Karpas-422 (cell line): ENCODE data around the gene ARHGEF6. TPM values are rescaled to one million over a fixed set of nuclear protein-coding genes. Genes with fewer than 3 reads are reported as not detected.
A peak's percentile ranks its signal among the peaks of the same experiment; 100 is the strongest.

Experiments used
- DNase-seq: peaks from one replicate; pipeline ENCODE4 v3.0.0-alpha.2; 2015
- H2AFZ ChIP-seq: fragments of 200-600 bp; sonication (generic); 2 replicates; pipeline ENCODE4 v1.6.1; 2014; ENCODE audit warnings: antibody characterized with exemption, low read length, mixed read lengths
- H3K27ac ChIP-seq: fragments of 200-600 bp; sonication (generic); 2 replicates; pipeline ENCODE4 v1.5.1; 2014; ENCODE audit warnings: mild to moderate bottlenecking, low read length, moderate library complexity
- H3K27me3 ChIP-seq: fragments of 200-600 bp; sonication (generic); 2 replicates; pipeline ENCODE4 v1.6.1; 2014; ENCODE audit warnings: low read length, mixed read lengths
- H3K36me3 ChIP-seq: fragments of 200-600 bp; sonication (generic); 2 replicates; pipeline ENCODE4 v1.6.1; 2014; ENCODE audit warnings: low read length, mixed read lengths; ENCODE audit not compliant: insufficient read depth
- H3K4me1 ChIP-seq: fragments of 200-600 bp; sonication (generic); 2 replicates; pipeline ENCODE4 v1.6.1; 2014; ENCODE audit warnings: mild to moderate bottlenecking, low read length, mixed read lengths
- H3K4me2 ChIP-seq: fragments of 200-600 bp; sonication (generic); 2 replicates; pipeline ENCODE4 v1.6.1; 2014; ENCODE audit warnings: low read length, low read depth, mild to moderate bottlenecking; ENCODE audit not compliant: poor library complexity, severe bottlenecking
- H3K4me3 ChIP-seq: fragments of 200-600 bp; sonication (generic); 2 replicates; pipeline ENCODE4 v1.5.1; 2014; ENCODE audit warnings: mild to moderate bottlenecking, antibody characterized with exemption, low read length, mixed read lengths
- H3K79me2 ChIP-seq: fragments of 200-600 bp; sonication (generic); 2 replicates; pipeline ENCODE4 v1.6.1; 2014; ENCODE audit warnings: mild to moderate bottlenecking, low read length, mixed read lengths
- H3K9ac ChIP-seq: fragments of 200-600 bp; sonication (generic); 2 replicates; pipeline ENCODE4 v1.6.0; 2014; ENCODE audit warnings: low read length
- H3K9me2 ChIP-seq: fragments of 200-600 bp; sonication (generic), shearing (Covaris generic); replicated peaks from 2 replicates; pipeline ENCODE4 v1.6.0; 2014; ENCODE audit warnings: mild to moderate bottlenecking, low read length, moderate library complexity; ENCODE audit not compliant: insufficient read depth
- H3K9me3 ChIP-seq: fragments of 300-700, 200-600 bp; sonication (generic); 2 replicates; pipeline ENCODE4 v1.6.1; 2014; ENCODE audit warnings: low read length, mixed read lengths
- H4K20me1 ChIP-seq: fragments of 200-600 bp; sonication (generic); 2 replicates; pipeline ENCODE4 v1.6.1; 2014; ENCODE audit warnings: mild to moderate bottlenecking, antibody characterized with exemption, low read length, low read depth; ENCODE audit not compliant: insufficient read depth
- total RNA-seq: library from RNA; depleted of rRNA; stranded (reverse); fragments of >200 nt; shearing (Covaris generic); gene quantifications from 2 replicates; pipeline ENCODE4 v1.2.3, GENCODE V29; 2014; ENCODE audit warnings: low replicate concordance

The ARHGEF6 gene
- total RNA-seq, 1 experiment from 2014 or later, result 2.6 TPM

GRCh38 chrX:136766785-136767103, 14.0 kb downstream of the ARHGEF6 start:
- H3K9ac ChIP-seq, result peak overlapping the region; percentile 60
- DNase-seq, result no peak
- no peaks in the 10 kb centered on the region for H3K79me2 ChIP-seq
- H4K20me1 ChIP-seq, result no peaks in the 10 kb centered on the region
- H3K4me2 ChIP-seq, result peak overlapping the region; percentile 77
- H3K4me1 ChIP-seq, result no peaks in the 10 kb centered on the region
- H3K36me3 ChIP-seq, result no peaks in the 10 kb centered on the region
- H2AFZ ChIP-seq, result peak overlapping the region; percentile 84; the same call in 1 of the 2 replicates
- H3K9me2 ChIP-seq, result no peaks in the 10 kb centered on the region
- peak overlapping the region; percentile 71 for H3K4me3 ChIP-seq
- 0 out of 2 replicates have a peak, but pooled peaks cover 5% of the 10 kb centered on the region for H3K9me3 ChIP-seq
- H3K27me3 ChIP-seq, result no peaks in the 10 kb centered on the region
- no peak overlapping the region for H3K27ac ChIP-seq

- no peaks in the 10 kb centered on the region for H4K20me1 ChIP-seq
- H3K9me3 ChIP-seq, result 0 out of 2 replicates have a peak, but pooled peaks cover 5% of the 10 kb centered on the region
- H3K36me3 ChIP-seq, result no peaks in the 10 kb centered on the region
- no peak overlapping the region for H3K4me2 ChIP-seq
- no peak overlapping the region for H3K27ac ChIP-seq
- no peak overlapping the region for H3K9ac ChIP-seq
- H3K4me3 ChIP-seq, result no peak overlapping the region
- DNase-seq, result no peak
- no peaks in the 10 kb centered on the region for H3K79me2 ChIP-seq
- no peaks in the 10 kb centered on the region for H3K9me2 ChIP-seq
- H3K4me1 ChIP-seq, result no peaks in the 10 kb centered on the region
- no peak overlapping the region for H2AFZ ChIP-seq
- H3K27me3 ChIP-seq, result no peaks in the 10 kb centered on the region
Measured at GRCh38 chrX:136765821-136766356, 14.8 kb downstream of the ARHGEF6 start.

- Histone ChIP-seq H3K27me3 (no peaks in the 10 kb centered on the region), H3K27ac (no peak overlapping the region), H3K4me2 (no peak overlapping the region), H3K9ac (no peak overlapping the region), H3K4me3 (no peak overlapping the region), H4K20me1 (no peaks in the 10 kb centered on the region), H3K36me3 (no peaks in the 10 kb centered on the region), H2AFZ (no peak overlapping the region), H3K4me1 (peaks cover 8% of the 10 kb centered on the region), H3K79me2 (no peaks in the 10 kb centered on the region), H3K9me3 (0 out of 2 replicates have a peak, but pooled peaks cover 5% of the 10 kb centered on the region), H3K9me2 (no peaks in the 10 kb centered on the region)
- DNase-seq, result no peak
Measured at GRCh38 chrX:136764206-136764605, 16.5 kb downstream of the ARHGEF6 start.

GRCh38 chrX:136762820-136763452, 17.8 kb downstream of the ARHGEF6 start:
- Histone ChIP-seq H3K27ac (no peak overlapping the region), H3K9ac (no peak overlapping the region), H3K4me1 (peaks cover 8% of the 10 kb centered on the region), H3K79me2 (no peaks in the 10 kb centered on the region), H3K9me2 (no peaks in the 10 kb centered on the region), H3K4me2 (no peak overlapping the region), H3K4me3 (no peak overlapping the region), H4K20me1 (no peaks in the 10 kb centered on the region), H3K9me3 (0 out of 2 replicates have a peak, but pooled peaks cover 5% of the 10 kb centered on the region), H3K36me3 (no peaks in the 10 kb centered on the region), H2AFZ (no peak overlapping the region), H3K27me3 (no peaks in the 10 kb centered on the region)
- no peak for DNase-seq

GRCh38 chrX:136761421-136761820, 19.3 kb downstream of the ARHGEF6 start:
- Histone ChIP-seq H3K27ac (no peak overlapping the region), H3K9me3 (0 out of 2 replicates have a peak, but pooled peaks cover 5% of the 10 kb centered on the region), H3K79me2 (no peaks in the 10 kb centered on the region), H2AFZ (no peak overlapping the region), H3K9ac (no peak overlapping the region), H3K36me3 (no peaks in the 10 kb centered on the region), H4K20me1 (no peaks in the 10 kb centered on the region), H3K4me1 (peaks cover 8% of the 10 kb centered on the region), H3K9me2 (no peaks in the 10 kb centered on the region), H3K4me2 (no peak overlapping the region), H3K4me3 (no peak overlapping the region), H3K27me3 (no peaks in the 10 kb centered on the region)
- DNase-seq, result no peak

- peaks cover 8% of the 10 kb centered on the region for H3K4me1 ChIP-seq
- 0 out of 2 replicates have a peak, but pooled peaks cover 5% of the 10 kb centered on the region for H3K9me3 ChIP-seq
- H2AFZ ChIP-seq, result no peak overlapping the region
- H3K27me3 ChIP-seq, result no peaks in the 10 kb centered on the region
- H3K9me2 ChIP-seq, result no peaks in the 10 kb centered on the region
- no peaks in the 10 kb centered on the region for H3K79me2 ChIP-seq
- H3K9ac ChIP-seq, result no peak overlapping the region
- H3K4me2 ChIP-seq, result no peak overlapping the region
- peak; percentile 51 for DNase-seq
- no peaks in the 10 kb centered on the region for H4K20me1 ChIP-seq
- H3K36me3 ChIP-seq, result no peaks in the 10 kb centered on the region
- H3K27ac ChIP-seq, result no peak overlapping the region
- H3K4me3 ChIP-seq, result no peak overlapping the region
Measured at GRCh38 chrX:136759968-136760367, 20.8 kb downstream of the ARHGEF6 start.

- Histone ChIP-seq H3K4me2 (no peak overlapping the region), H3K27me3 (no peaks in the 10 kb centered on the region), H4K20me1 (no peaks in the 10 kb centered on the region), H3K36me3 (no peaks in the 10 kb centered on the region), H3K4me3 (no peak overlapping the region), H3K9ac (no peak overlapping the region), H3K9me2 (no peaks in the 10 kb centered on the region), H2AFZ (no peak overlapping the region), H3K79me2 (no peaks in the 10 kb centered on the region), H3K27ac (no peak overlapping the region), H3K4me1 (peaks cover 6% of the 10 kb centered on the region), H3K9me3 (no peaks in the 10 kb centered on the region)
- no peak for DNase-seq
Measured at GRCh38 chrX:136755411-136755810, 25.3 kb downstream of the ARHGEF6 start.

- Histone ChIP-seq H3K4me3 (no peak overlapping the region), H3K27me3 (no peaks in the 10 kb centered on the region), H3K4me1 (no peaks in the 10 kb centered on the region), H3K4me2 (no peak overlapping the region), H3K9me3 (no peaks in the 10 kb centered on the region), H3K36me3 (no peaks in the 10 kb centered on the region), H3K27ac (no peak overlapping the region), H3K9ac (no peak overlapping the region), H4K20me1 (no peaks in the 10 kb centered on the region), H2AFZ (no peak overlapping the region), H3K79me2 (no peaks in the 10 kb centered on the region), H3K9me2 (no peaks in the 10 kb centered on the region)
- DNase-seq, result no peak
Measured at GRCh38 chrX:136754651-136755050, 26.1 kb downstream of the ARHGEF6 start.
